Activated B cell treated with CpG ODN at 0.5 μM for 24 hours (primary cell): Measurements from ENCODE around the gene NMNAT2. TPM values are rescaled to one million over a fixed set of nuclear protein-coding genes. Genes with fewer than 3 reads are reported as not detected.

ENCODE experiments used
- ATAC-seq: fragments of 200-7000 bp; cut with Tn5 transposase; one replicate; pipeline ENCODE4 v1.10.0; 2021; ENCODE audit warnings: low read depth, mild to moderate bottlenecking, moderate library complexity
- CTCF ChIA-PET: fragments of 350-600 bp; sonication (Branson Sonifier 250); formaldehyde crosslinking; loops from one replicate; lab custom pipeline; 2021; ENCODE audit warnings: antibody characterized with exemption; lab: Charles Lee
- POLR2A ChIA-PET: fragments of 350-600 bp; sonication (Branson Sonifier 250); formaldehyde crosslinking; loops from one replicate; lab custom pipeline; 2021; ENCODE audit warnings: antibody characterized with exemption; lab: Charles Lee
- DNase-seq: peaks from one replicate; pipeline ENCODE4 v3.0.0; 2022
- H3K27ac Mint-ChIP-seq: one replicate; pipeline ENCODE4 v1.8.0; 2020; ENCODE audit warnings: mixed read lengths
- H3K27me3 Mint-ChIP-seq: one replicate; pipeline ENCODE4 v1.8.0; 2021; ENCODE audit warnings: mixed read lengths
- H3K36me3 Mint-ChIP-seq: one replicate; pipeline ENCODE4 v1.8.0; 2021; ENCODE audit warnings: low read depth, mixed read lengths
- H3K4me1 Mint-ChIP-seq: one replicate; pipeline ENCODE4 v1.8.0; 2021; ENCODE audit warnings: mixed read lengths
- H3K4me3 Mint-ChIP-seq: one replicate; pipeline ENCODE4 v1.8.0; 2020; ENCODE audit warnings: mild to moderate bottlenecking, mixed read lengths
- H3K9me3 Mint-ChIP-seq: one replicate; pipeline ENCODE4 v1.8.0; 2020; ENCODE audit warnings: mixed read lengths
- intact Hi-C: fragments of 100-400 bp; cut with micrococcal nuclease; formaldehyde crosslinking; loops from one replicate; pipeline ENCODE4 v1.15.1; 2024
- total RNA-seq: library from RNA; stranded (reverse); gene quantifications from 2 replicates; pipeline ENCODE4 v1.2.3, GENCODE V29; 2022
- TF ChIP-seq, protein P1 (sequence below): fragments of 200-600 bp; IDR thresholded peaks from one replicate; pipeline ENCODE4 v1.8.0; 2022; ENCODE audit warnings: antibody characterized with exemption, mild to moderate bottlenecking

Gene NMNAT2
- total RNA-seq, 1 donor from 2014 or later = not detected

DNA sequence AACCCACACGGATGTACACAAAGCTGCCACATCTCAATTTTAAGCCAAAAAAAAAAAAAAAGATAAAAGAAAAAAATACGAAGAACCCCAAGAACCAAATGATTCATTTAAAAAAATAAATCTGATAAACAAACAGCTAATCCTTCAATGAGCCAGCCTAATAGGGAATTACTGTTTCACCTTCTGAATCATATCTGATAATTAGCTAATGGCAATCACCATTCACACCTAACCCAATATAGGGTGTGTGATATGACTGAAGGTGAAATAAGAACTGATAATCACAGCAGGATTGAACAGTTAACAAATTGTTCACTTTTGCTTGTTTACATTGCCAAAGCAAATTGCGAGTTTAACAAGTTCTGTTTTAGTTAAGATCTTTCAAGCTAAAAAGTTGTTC lies 170.7 kb downstream of the NMNAT2 start:
- TF ChIP-seq, protein P1, sequence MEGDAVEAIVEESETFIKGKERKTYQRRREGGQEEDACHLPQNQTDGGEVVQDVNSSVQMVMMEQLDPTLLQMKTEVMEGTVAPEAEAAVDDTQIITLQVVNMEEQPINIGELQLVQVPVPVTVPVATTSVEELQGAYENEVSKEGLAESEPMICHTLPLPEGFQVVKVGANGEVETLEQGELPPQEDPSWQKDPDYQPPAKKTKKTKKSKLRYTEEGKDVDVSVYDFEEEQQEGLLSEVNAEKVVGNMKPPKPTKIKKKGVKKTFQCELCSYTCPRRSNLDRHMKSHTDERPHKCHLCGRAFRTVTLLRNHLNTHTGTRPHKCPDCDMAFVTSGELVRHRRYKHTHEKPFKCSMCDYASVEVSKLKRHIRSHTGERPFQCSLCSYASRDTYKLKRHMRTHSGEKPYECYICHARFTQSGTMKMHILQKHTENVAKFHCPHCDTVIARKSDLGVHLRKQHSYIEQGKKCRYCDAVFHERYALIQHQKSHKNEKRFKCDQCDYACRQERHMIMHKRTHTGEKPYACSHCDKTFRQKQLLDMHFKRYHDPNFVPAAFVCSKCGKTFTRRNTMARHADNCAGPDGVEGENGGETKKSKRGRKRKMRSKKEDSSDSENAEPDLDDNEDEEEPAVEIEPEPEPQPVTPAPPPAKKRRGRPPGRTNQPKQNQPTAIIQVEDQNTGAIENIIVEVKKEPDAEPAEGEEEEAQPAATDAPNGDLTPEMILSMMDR = no peak
- DNase-seq = no peak
- Mint-ChIP-seq H3K4me3 (no peak overlapping the region), H3K27me3 (peaks cover 30% of the 10 kb centered on the region), H3K4me1 (no peaks in the 10 kb centered on the region), H3K9me3 (no peaks in the 10 kb centered on the region), H3K27ac (no peak overlapping the region), H3K36me3 (no peaks in the 10 kb centered on the region)
- ChIA-PET CTCF (no interaction called here), POLR2A (no interaction called here)
- ATAC-seq = no peak
- intact Hi-C loops = no loop called here

DNA sequence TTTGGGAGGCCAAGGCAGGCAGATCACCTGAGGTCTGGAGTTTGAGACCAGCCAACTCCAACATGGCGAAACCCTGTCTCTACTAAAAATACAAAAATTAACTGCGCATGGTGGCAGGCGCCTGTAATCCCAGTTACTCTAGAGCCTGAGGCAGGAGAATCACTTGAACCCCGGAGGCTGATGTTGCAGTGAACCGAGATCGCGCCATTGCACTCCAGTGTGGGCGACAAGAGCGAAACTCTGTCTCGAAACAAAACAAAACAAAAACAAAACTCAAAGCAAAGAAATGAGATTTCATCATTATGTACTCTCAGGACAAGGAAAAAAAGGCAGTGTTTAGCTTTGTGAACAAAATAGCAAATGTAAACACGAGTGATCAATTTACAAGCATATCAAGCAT lies 171.1 kb downstream of the NMNAT2 start:
- no peaks in the 10 kb centered on the region for H3K4me1 Mint-ChIP-seq
- no peak for ATAC-seq
- H3K36me3 Mint-ChIP-seq = no peaks in the 10 kb centered on the region

DNA sequence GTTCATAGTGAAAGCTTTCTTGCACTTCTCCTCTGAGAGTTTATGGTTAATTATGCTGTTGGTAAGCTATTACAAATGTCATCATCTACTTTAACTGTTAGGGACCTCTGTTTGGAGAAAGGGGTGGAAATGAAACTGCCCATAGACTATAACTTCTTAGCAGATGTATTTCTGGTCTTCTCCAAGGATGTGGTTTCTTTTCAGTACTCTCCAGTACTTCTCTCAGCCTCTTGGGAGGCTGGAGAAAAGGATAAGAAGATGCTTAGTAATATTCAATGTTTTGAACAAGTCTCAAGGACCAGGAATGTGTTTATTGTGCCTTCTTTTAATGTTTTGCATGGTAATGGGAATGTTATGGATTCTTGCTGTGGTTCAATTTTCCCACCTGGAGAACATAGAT lies 171.7 kb downstream of the NMNAT2 start:
- no peaks in the 10 kb centered on the region for H3K4me1 Mint-ChIP-seq
- H3K4me3 Mint-ChIP-seq = no peak overlapping the region
- H3K36me3 Mint-ChIP-seq = no peaks in the 10 kb centered on the region
- ATAC-seq (no peak), DNase-seq (no peak)
- H3K9me3 Mint-ChIP-seq = no peaks in the 10 kb centered on the region
- ChIA-PET CTCF (no interaction called here), POLR2A (no interaction called here)
- no peak overlapping the region for H3K27ac Mint-ChIP-seq
- TF ChIP-seq, protein P1 = no peak
- intact Hi-C loops = no loop called here
- H3K27me3 Mint-ChIP-seq = peaks cover 29% of the 10 kb centered on the region

More for the DNA sequence above, 171.1 kb downstream of the NMNAT2 start:
- Mint-ChIP-seq H3K4me3 (no peak overlapping the region), H3K9me3 (no peaks in the 10 kb centered on the region), H3K27me3 (peaks cover 30% of the 10 kb centered on the region), H3K27ac (no peak overlapping the region)
- CTCF ChIA-PET = no interaction called here
- POLR2A ChIA-PET = no interaction called here
- intact Hi-C loops = no loop called here
- DNase-seq = no peak
- TF ChIP-seq, protein P1 = no peak

DNA sequence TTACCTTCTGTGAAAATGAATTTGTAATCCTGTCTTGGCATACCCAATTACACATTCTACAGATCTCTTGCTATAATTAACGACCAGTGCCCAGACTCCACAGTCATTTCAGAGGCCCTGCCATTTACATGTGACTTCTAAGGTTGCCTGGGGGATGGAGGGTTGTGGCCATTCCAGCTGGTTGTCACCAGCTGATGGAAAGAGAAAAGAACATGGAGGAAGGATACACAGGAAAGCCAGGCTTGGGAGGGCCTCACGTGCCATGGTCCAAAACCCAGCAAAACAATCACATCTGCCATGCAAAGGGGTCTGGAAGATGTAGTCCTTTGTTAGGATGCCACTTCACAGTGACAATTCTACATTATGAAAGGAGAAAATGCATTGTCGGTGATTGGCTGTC lies 172.8 kb downstream of the NMNAT2 start:
- ChIA-PET CTCF (no interaction called here), POLR2A (no interaction called here)
- Mint-ChIP-seq H3K27me3 (peaks cover 29% of the 10 kb centered on the region), H3K36me3 (no peaks in the 10 kb centered on the region), H3K9me3 (no peaks in the 10 kb centered on the region), H3K4me3 (no peak overlapping the region), H3K4me1 (no peaks in the 10 kb centered on the region), H3K27ac (no peak overlapping the region)
- intact Hi-C loops = no loop called here
- DNase-seq (no peak), ATAC-seq (no peak)
- TF ChIP-seq, protein P1 = no peak

DNA sequence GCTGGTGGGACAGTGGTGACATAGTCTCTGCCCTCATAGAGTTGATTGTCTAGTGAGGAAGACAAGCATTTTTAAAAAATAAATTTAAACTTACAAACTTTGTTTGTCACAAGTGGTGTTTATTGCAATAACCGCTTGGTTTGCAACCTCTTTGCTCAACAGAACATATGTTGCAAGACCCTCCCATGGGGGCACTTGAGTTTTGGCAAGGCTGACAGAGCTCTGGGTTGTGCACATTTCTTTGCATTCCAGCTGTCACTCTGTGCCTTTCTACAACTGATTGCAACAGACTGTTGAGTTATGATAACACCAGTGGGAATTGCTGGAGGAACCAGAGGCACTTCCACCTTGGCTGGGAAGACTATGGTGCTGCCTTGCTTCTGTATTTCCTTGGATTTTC lies 173.7 kb downstream of the NMNAT2 start:
- H3K27ac Mint-ChIP-seq = no peak overlapping the region
- POLR2A ChIA-PET = no interaction called here

More for the DNA sequence above, 173.7 kb downstream of the NMNAT2 start:
- intact Hi-C loops = no loop called here
- ATAC-seq = no peak
- TF ChIP-seq, protein P1 = no peak
- DNase-seq = no peak
- no peaks in the 10 kb centered on the region for H3K9me3 Mint-ChIP-seq
- no peak overlapping the region for H3K4me3 Mint-ChIP-seq
- CTCF ChIA-PET = no interaction called here
- no peaks in the 10 kb centered on the region for H3K4me1 Mint-ChIP-seq
- no peaks in the 10 kb centered on the region for H3K36me3 Mint-ChIP-seq
- H3K27me3 Mint-ChIP-seq = peaks cover 25% of the 10 kb centered on the region
